ENCODE data around the gene ATP9B. TPM values are rescaled to one million over a fixed set of nuclear protein-coding genes. Genes with fewer than 3 reads are reported as not detected.

ATP9B gene
- total RNA-seq, 1 experiment from 2014 or later = 17.8 TPM

DNA sequence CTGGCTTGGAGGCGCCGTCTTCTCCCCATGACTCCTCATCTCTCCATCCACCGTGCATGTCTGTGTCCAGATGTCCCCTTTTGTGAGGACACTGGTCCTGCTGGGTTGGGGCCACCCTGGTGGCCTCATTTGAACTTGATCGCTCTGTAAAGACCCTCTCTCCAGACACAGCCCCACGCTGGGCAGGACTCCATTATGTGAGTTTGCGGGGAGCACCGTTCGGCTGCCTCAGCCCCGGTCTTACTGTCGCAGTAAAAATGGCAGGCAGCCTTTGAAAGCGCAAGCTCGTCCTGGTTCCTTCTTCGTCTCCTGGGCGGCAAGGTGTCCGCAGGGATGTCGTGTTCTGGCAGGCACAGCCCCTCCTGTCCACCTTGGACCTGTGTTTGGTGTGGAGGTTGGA is 344.2 kb downstream of the ATP9B start (continued):
- TF ChIP-seq, protein P1, sequence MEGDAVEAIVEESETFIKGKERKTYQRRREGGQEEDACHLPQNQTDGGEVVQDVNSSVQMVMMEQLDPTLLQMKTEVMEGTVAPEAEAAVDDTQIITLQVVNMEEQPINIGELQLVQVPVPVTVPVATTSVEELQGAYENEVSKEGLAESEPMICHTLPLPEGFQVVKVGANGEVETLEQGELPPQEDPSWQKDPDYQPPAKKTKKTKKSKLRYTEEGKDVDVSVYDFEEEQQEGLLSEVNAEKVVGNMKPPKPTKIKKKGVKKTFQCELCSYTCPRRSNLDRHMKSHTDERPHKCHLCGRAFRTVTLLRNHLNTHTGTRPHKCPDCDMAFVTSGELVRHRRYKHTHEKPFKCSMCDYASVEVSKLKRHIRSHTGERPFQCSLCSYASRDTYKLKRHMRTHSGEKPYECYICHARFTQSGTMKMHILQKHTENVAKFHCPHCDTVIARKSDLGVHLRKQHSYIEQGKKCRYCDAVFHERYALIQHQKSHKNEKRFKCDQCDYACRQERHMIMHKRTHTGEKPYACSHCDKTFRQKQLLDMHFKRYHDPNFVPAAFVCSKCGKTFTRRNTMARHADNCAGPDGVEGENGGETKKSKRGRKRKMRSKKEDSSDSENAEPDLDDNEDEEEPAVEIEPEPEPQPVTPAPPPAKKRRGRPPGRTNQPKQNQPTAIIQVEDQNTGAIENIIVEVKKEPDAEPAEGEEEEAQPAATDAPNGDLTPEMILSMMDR (IDR thresholded peaks at IDR 0.05 in 2 of 3, conservative IDR thresholded peaks at IDR 0.05 in 1 of 3; ENCODE audit: borderline replicate concordance in 1 of 3, insufficient read depth in 1 of 3, low read depth in 2 of 3, low read length in 2 of 3) = no peak
- TF ChIP-seq ZNF274 (IDR thresholded peaks at IDR 0.05; ENCODE audit: low read depth, low read length) = no peak
- no peak for TF ChIP-seq TCF7L2 (IDR thresholded peaks at IDR 0.05; ENCODE audit: borderline replicate concordance, extremely low read depth, insufficient read depth, insufficient read length)
- no peak for TF ChIP-seq EGR1 (IDR thresholded peaks at IDR 0.05; ENCODE audit: low read depth)
- TF ChIP-seq CEBPB (IDR thresholded peaks at IDR 0.05; ENCODE audit: low read depth) = no peak
- TF ChIP-seq SP1 (IDR thresholded peaks at IDR 0.05; ENCODE audit: low read depth) = no peak
- no peak for TF ChIP-seq CBX3 (IDR thresholded peaks at IDR 0.05; ENCODE audit: low read depth)

DNA sequence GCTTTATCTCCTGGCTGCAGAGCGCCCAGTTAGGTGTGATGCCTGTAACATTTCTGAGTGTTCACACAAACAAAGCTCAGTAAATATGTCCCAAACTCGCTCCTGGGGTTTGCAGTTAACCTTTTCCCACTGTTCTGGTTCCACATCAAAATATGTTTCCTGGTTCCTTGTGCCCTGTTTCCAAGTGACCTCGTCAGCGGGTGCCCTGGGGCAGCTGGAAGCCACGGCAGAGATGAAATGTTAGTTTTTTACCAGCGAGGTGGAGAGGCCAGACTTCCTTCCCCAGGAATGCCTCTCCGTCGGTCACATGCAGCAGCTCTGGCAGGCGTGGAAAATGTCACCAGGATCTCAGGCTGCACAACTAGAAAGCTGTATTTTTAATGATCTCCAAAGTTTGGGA is 344.7 kb downstream of the ATP9B start:
- CTCF ChIA-PET = no interaction called here
- no peak for ATAC-seq

More for the DNA sequence above, 344.7 kb downstream of the ATP9B start:
- TF ChIP-seq SRF (IDR thresholded peaks at IDR 0.05; ENCODE audit: low read depth) (no peak), CBX3 (IDR thresholded peaks at IDR 0.05; ENCODE audit: low read depth) (no peak), ZNF274 (IDR thresholded peaks at IDR 0.05; ENCODE audit: low read depth, low read length) (no peak), RAD21 (IDR thresholded peaks at IDR 0.05; ENCODE audit: low read depth) (no peak), EZH2 (IDR thresholded peaks at IDR 0.05) (no peak), SIN3A (IDR thresholded peaks at IDR 0.05; ENCODE audit: low read depth) (no peak), POLR2AphosphoS5 (IDR thresholded peaks at IDR 0.05; ENCODE audit: low read depth, low read length) (no peak), FOSL1 (IDR thresholded peaks at IDR 0.05; ENCODE audit: low read depth) (no peak), ZFX (IDR thresholded peaks at IDR 0.05) (no peak), POLR2A (IDR thresholded peaks at IDR 0.05; ENCODE audit: borderline replicate concordance, extremely low read depth, insufficient read depth, insufficient read length) (no peak), JUND (IDR thresholded peaks at IDR 0.05) (no peak), EZH2phosphoT487 (IDR thresholded peaks at IDR 0.05; ENCODE audit: borderline replicate concordance) (no peak)
- TF ChIP-seq, protein P1 (IDR thresholded peaks at IDR 0.05 in 2 of 3, conservative IDR thresholded peaks at IDR 0.05 in 1 of 3; ENCODE audit: borderline replicate concordance in 1 of 3, insufficient read depth in 1 of 3, low read depth in 2 of 3, low read length in 2 of 3) = no peak
- TF ChIP-seq, protein P2, sequence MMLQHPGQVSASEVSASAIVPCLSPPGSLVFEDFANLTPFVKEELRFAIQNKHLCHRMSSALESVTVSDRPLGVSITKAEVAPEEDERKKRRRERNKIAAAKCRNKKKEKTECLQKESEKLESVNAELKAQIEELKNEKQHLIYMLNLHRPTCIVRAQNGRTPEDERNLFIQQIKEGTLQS (IDR thresholded peaks at IDR 0.05) = no peak
- TF ChIP-seq, protein P3, sequence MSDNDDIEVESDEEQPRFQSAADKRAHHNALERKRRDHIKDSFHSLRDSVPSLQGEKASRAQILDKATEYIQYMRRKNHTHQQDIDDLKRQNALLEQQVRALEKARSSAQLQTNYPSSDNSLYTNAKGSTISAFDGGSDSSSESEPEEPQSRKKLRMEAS (IDR thresholded peaks at IDR 0.05) = no peak
- no peak overlapping the region for H3K9ac ChIP-seq (ENCODE audit: low read length)
- no peak for DNase-seq (ENCODE audit: low read depth, low spot score)
- H3K9me2 ChIP-seq (ENCODE audit: insufficient read depth) = no peaks in the 10 kb centered on the region
- H3K4me1 ChIP-seq (ENCODE audit: control insufficient read depth in 1 of 2, insufficient read depth in 2 of 2, low read length in 2 of 2) = no peaks in the 10 kb centered on the region
- no peaks in the 10 kb centered on the region; a peak in 2 of 4 replicates for H3K36me3 ChIP-seq (ENCODE audit: control insufficient read depth in 1 of 2, insufficient read depth in 2 of 2, low read length in 2 of 2)
- H2AFZ ChIP-seq (ENCODE audit: low read depth, low read length, poor library complexity, severe bottlenecking) = no peak overlapping the region
- intact Hi-C loops (cut with micrococcal nuclease) = no loop called here
- H3K9me3 ChIP-seq (ENCODE audit: control insufficient read depth in 1 of 2, insufficient read depth in 1 of 2, low read depth in 1 of 2, low read length in 2 of 2) = no peaks in the 10 kb centered on the region
- H4K20me1 ChIP-seq (ENCODE audit: insufficient read depth) = no peaks in the 10 kb centered on the region
- no peak overlapping the region for H3K4me2 ChIP-seq (ENCODE audit: low read length)
- no peak overlapping the region for H3K27ac ChIP-seq (ENCODE audit: low read depth, low read length)
- no peaks in the 10 kb centered on the region for H3K27me3 ChIP-seq (ENCODE audit: insufficient read depth, low read length)
- POLR2A ChIA-PET = no interaction called here
- H3K79me2 ChIP-seq (ENCODE audit: insufficient read depth, low read length) = peaks cover 18% of the 10 kb centered on the region
- BruUV-seq (replicated peaks) = no TSS peak
- H3K4me3 ChIP-seq (replicated peaks in 1 of 2; ENCODE audit: low read depth in 1 of 2, low read length in 2 of 2) = no peak overlapping the region
- RAD21 ChIA-PET (ENCODE audit: low non-redundant PET in 1 of 2, low total read pairs in 2 of 2, uncharacterized antibody in 2 of 2, unreplicated experiment in 2 of 2) = no interaction called here

All from HCT116 (cell line).